ENCODE measurements around the gene RGN. TPM values are rescaled to one million over a fixed set of nuclear protein-coding genes. Genes with fewer than 3 reads are reported as not detected.
"Not testable (repeated sequence)": the region's sequence is repeated elsewhere in the genome, so short reads cannot be mapped to it uniquely, and the experiment has no call there.

Gene RGN
- polyA plus RNA-seq, 1 donor from 2014 or later: 1.5 TPM

- H3K27me3 ChIP-seq (ENCODE audit: insufficient read depth, low read depth, low read length): no peaks in the 10 kb centered on the region
- no peak overlapping the region for H3K27ac ChIP-seq (ENCODE audit: low read length)
- no peaks in the 10 kb centered on the region for H3K9me3 ChIP-seq (ENCODE audit: low read length)
- H4K20me1 ChIP-seq (ENCODE audit: insufficient read depth): no peaks in the 10 kb centered on the region
- no peak overlapping the region for H3K4me2 ChIP-seq (ENCODE audit: low read length)
- H3F3A ChIP-seq (ENCODE audit: insufficient read depth, low read length, poor library complexity, severe bottlenecking): no peaks in the 10 kb centered on the region
- H3K79me2 ChIP-seq (replicated peaks; ENCODE audit: insufficient read depth, low read length): no peaks in the 10 kb centered on the region
- no peak overlapping the region for H2AFZ ChIP-seq (ENCODE audit: low read depth, low read length)
- H3K4me3 ChIP-seq (ENCODE audit: low read length): no peak overlapping the region
- H3K9me2 ChIP-seq (ENCODE audit: insufficient read depth, low read length): no peaks in the 10 kb centered on the region
- no peaks in the 10 kb centered on the region for H3K36me3 ChIP-seq (ENCODE audit: insufficient read depth, low read length)
- H3K9ac ChIP-seq (ENCODE audit: low read length): no peak overlapping the region
- TF ChIP-seq SMC3 (conservative IDR thresholded peaks at IDR 0.05; ENCODE audit: poor library complexity) (no peak), CTCF (IDR thresholded peaks at IDR 0.05; ENCODE audit: poor library complexity, severe bottlenecking) (no peak), MXI1 (conservative IDR thresholded peaks at IDR 0.05; ENCODE audit: poor library complexity, severe bottlenecking) (no peak), RAD21 (conservative IDR thresholded peaks at IDR 0.05) (no peak), EP300 (conservative IDR thresholded peaks at IDR 0.05; ENCODE audit: poor library complexity, severe bottlenecking) (no peak), POLR2AphosphoS5 (IDR thresholded peaks at IDR 0.05) (no peak), TAF1 (IDR thresholded peaks at IDR 0.05; ENCODE audit: low read depth) (no peak)
These were observed 20.3 kb downstream of the RGN start for GRCh38 chrX:47098338-47099094.

GRCh38 chrX:47101206-47101605 is 23.0 kb downstream of the RGN start:
- Histone ChIP-seq H3K27me3 (ENCODE audit: insufficient read depth, low read depth, low read length) (no peaks in the 10 kb centered on the region), H3F3A (ENCODE audit: insufficient read depth, low read length, poor library complexity, severe bottlenecking) (no peaks in the 10 kb centered on the region), H3K27ac (ENCODE audit: low read length) (no peak overlapping the region), H2AFZ (ENCODE audit: low read depth, low read length) (no peak overlapping the region), H3K9me2 (ENCODE audit: insufficient read depth, low read length) (no peaks in the 10 kb centered on the region), H3K4me2 (ENCODE audit: low read length) (no peak overlapping the region), H3K36me3 (ENCODE audit: insufficient read depth, low read length) (no peaks in the 10 kb centered on the region), H4K20me1 (ENCODE audit: insufficient read depth) (no peaks in the 10 kb centered on the region), H3K9me3 (ENCODE audit: low read length) (no peaks in the 10 kb centered on the region), H3K9ac (ENCODE audit: low read length) (no peak overlapping the region), H3K4me3 (ENCODE audit: low read length) (no peak overlapping the region), H3K79me2 (replicated peaks; ENCODE audit: insufficient read depth, low read length) (no peaks in the 10 kb centered on the region)
- TF ChIP-seq EP300 (conservative IDR thresholded peaks at IDR 0.05; ENCODE audit: poor library complexity, severe bottlenecking) (no peak), CTCF (IDR thresholded peaks at IDR 0.05; ENCODE audit: poor library complexity, severe bottlenecking) (no peak), EZH2 (IDR thresholded peaks at IDR 0.05; ENCODE audit: borderline replicate concordance, insufficient read depth, low read length, poor library complexity, severe bottlenecking) (no peak), SMC3 (conservative IDR thresholded peaks at IDR 0.05; ENCODE audit: poor library complexity) (no peak), POLR2AphosphoS5 (IDR thresholded peaks at IDR 0.05) (no peak), REST (IDR thresholded peaks at IDR 0.05; ENCODE audit: borderline replicate concordance) (no peak), TAF1 (IDR thresholded peaks at IDR 0.05; ENCODE audit: low read depth) (no peak), MXI1 (conservative IDR thresholded peaks at IDR 0.05; ENCODE audit: poor library complexity, severe bottlenecking) (no peak)

GRCh38 chrX:47110936-47111615 is 32.8 kb downstream of the RGN start:
- not testable (repeated sequence) for H3K4me3 ChIP-seq (ENCODE audit: low read length); H3K9me2 ChIP-seq (ENCODE audit: insufficient read depth, low read length); H3K27ac ChIP-seq (ENCODE audit: low read length); H3K36me3 ChIP-seq (ENCODE audit: insufficient read depth, low read length); H3K79me2 ChIP-seq (replicated peaks; ENCODE audit: insufficient read depth, low read length); H3F3A ChIP-seq (ENCODE audit: insufficient read depth, low read length, poor library complexity, severe bottlenecking); H3K9ac ChIP-seq (ENCODE audit: low read length); H4K20me1 ChIP-seq (ENCODE audit: insufficient read depth); H3K27me3 ChIP-seq (ENCODE audit: insufficient read depth, low read depth, low read length); H3K4me2 ChIP-seq (ENCODE audit: low read length); H2AFZ ChIP-seq (ENCODE audit: low read depth, low read length); H3K9me3 ChIP-seq (ENCODE audit: low read length)
